ENCODE results near the gene LRRC27.

- TF ChIP-seq CTCF (conservative IDR thresholded peaks at IDR 0.05; ENCODE audit: low read length) (no peak), EZH2phosphoT487 (IDR thresholded peaks at IDR 0.05; ENCODE audit: borderline replicate concordance, low read depth, low read length) (no peak)
Observed at GRCh38 chr10:132302421-132303310, 29.3 kb upstream of the LRRC27 start.
